ENCODE results near the gene CDK17. TPM values are rescaled to one million over a fixed set of nuclear protein-coding genes. Genes with fewer than 3 reads are reported as not detected.

Gene CDK17
- total RNA-seq, 2 experiments from 2014 or later: 38.7 to 43.5 TPM

- ChIA-PET CTCF (interaction anchor here (1.1 to 2.1 kb wide), 7 partner anchors 9 to 137 kb away, joined by 3 to 9 read pairs (median 4); no protein-coding TSS in a partner anchor), POLR2A (no interaction called here)
- Mint-ChIP-seq H3K27ac (peak overlapping the region; percentile 48), H3K4me1 (peaks cover 55% of the 10 kb centered on the region), H3K27me3 (no peaks in the 10 kb centered on the region), H3K4me3 (no peak overlapping the region), H3K9me3 (no peaks in the 10 kb centered on the region), H3K36me3 (ENCODE audit: low read depth) (peaks cover 32% of the 10 kb centered on the region)
- DNase-seq: no peak
Measured at GRCh38 chr12:96242597-96242996, 157.6 kb downstream of the CDK17 start.

DNA sequence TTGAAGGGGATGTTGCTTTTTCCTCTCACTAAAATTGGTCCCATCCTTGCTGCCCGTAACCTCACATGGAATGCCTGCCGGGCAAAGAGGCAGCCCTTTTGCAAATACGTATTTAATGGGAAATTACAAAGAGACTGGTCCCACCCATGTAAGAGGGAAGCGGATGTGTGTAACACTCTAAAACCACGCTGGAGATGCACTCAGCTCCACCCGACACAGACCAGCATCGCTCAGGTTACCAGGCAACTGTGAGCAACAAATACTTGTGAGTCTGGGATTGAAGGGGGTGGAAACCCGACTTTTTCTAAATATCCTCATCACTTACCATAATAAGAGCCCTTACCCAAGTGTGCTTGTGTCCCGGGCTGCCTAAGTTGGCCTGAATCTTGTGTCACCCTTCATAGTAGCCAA lies 158.4 kb downstream of the CDK17 start:
- DNase-seq: peak; percentile 84
- no peaks in the 10 kb centered on the region for H3K27me3 Mint-ChIP-seq
- H3K4me3 Mint-ChIP-seq: peak overlapping the region; percentile 52
- H3K4me1 Mint-ChIP-seq: peaks cover 56% of the 10 kb centered on the region
- H3K36me3 Mint-ChIP-seq (ENCODE audit: low read depth): peaks cover 29% of the 10 kb centered on the region
- ChIA-PET POLR2A (interaction anchor here (0.6 kb wide), 2 partner anchors 121 to 176 kb away, joined by 3 to 5 read pairs; no protein-coding TSS in a partner anchor), CTCF (interaction anchor here (1.0 to 2.1 kb wide), 7 partner anchors 9 to 136 kb away, joined by 3 to 9 read pairs (median 4); no protein-coding TSS in a partner anchor)
- peak overlapping the region; percentile 88 for H3K27ac Mint-ChIP-seq
- peaks cover under 1% of the 10 kb centered on the region for H3K9me3 Mint-ChIP-seq

DNA sequence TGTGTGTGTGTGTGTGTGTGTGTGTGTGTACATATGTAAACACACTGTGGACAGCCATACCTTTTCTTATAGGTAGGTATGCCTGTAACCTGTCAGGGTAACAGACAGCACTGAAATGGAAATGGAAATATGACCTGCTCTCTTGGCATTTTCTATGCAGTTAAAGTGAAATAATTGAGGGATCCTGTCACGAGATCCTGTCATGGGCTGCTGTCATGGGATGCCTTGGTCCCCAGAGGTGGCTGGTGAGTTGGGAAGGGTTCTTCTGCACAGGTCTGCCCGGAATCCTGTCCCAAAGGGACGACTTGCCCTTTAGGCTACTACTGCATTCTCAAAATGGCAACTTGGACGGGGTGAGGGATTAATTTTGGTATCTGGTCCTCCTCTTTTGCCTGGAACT lies 158.8 kb downstream of the CDK17 start:
- H3K4me3 Mint-ChIP-seq: peak overlapping the region; percentile 52
- ChIA-PET CTCF (interaction anchor here (1.0 to 2.1 kb wide), 5 partner anchors 10 to 18 kb away, joined by 3 to 9 read pairs (median 3); no protein-coding TSS in a partner anchor), POLR2A (interaction anchor here (0.6 kb wide), 2 partner anchors 120 to 176 kb away, joined by 3 to 5 read pairs; no protein-coding TSS in a partner anchor)
- H3K4me1 Mint-ChIP-seq: peaks cover 60% of the 10 kb centered on the region
- no peak for DNase-seq
- H3K27me3 Mint-ChIP-seq: no peaks in the 10 kb centered on the region
- peaks cover 30% of the 10 kb centered on the region for H3K36me3 Mint-ChIP-seq (ENCODE audit: low read depth)
- peaks cover 2% of the 10 kb centered on the region for H3K9me3 Mint-ChIP-seq
- H3K27ac Mint-ChIP-seq: peak overlapping the region; percentile 88

DNA sequence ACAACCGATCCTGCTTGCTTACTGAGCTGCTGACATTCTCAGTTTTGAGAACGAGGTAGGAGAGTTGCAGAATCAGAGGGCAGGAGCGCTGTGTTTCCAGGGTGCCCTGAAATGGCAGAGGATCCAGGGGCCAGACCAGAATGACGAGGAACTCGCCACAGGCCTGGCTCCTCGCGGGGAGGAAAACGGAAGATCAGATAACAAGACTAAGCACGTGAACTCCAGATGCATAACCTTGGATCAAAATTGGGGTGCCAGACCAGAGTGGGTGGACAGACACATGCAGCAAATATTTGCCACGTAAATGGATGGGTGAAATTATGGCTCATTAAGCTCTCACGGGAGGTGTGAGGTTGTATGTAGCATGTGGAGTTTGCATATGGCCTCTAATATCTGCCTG lies 159.6 kb downstream of the CDK17 start:
- CTCF ChIA-PET: interaction anchor here (0.9 kb wide), 1 partner anchor 17 kb away, joined by 3 read pairs; no protein-coding TSS in a partner anchor
- H3K4me3 Mint-ChIP-seq: no peak overlapping the region
- peaks cover 67% of the 10 kb centered on the region for H3K4me1 Mint-ChIP-seq
- no peaks in the 10 kb centered on the region for H3K27me3 Mint-ChIP-seq
- peaks cover 2% of the 10 kb centered on the region for H3K9me3 Mint-ChIP-seq
- DNase-seq: no peak
- POLR2A ChIA-PET: interaction anchor here (0.8 kb wide), 1 partner anchor 158 kb away, joined by 3 read pairs; no protein-coding TSS in a partner anchor
- H3K36me3 Mint-ChIP-seq (ENCODE audit: low read depth): peaks cover 32% of the 10 kb centered on the region
- H3K27ac Mint-ChIP-seq: peak overlapping the region; percentile 11

DNA sequence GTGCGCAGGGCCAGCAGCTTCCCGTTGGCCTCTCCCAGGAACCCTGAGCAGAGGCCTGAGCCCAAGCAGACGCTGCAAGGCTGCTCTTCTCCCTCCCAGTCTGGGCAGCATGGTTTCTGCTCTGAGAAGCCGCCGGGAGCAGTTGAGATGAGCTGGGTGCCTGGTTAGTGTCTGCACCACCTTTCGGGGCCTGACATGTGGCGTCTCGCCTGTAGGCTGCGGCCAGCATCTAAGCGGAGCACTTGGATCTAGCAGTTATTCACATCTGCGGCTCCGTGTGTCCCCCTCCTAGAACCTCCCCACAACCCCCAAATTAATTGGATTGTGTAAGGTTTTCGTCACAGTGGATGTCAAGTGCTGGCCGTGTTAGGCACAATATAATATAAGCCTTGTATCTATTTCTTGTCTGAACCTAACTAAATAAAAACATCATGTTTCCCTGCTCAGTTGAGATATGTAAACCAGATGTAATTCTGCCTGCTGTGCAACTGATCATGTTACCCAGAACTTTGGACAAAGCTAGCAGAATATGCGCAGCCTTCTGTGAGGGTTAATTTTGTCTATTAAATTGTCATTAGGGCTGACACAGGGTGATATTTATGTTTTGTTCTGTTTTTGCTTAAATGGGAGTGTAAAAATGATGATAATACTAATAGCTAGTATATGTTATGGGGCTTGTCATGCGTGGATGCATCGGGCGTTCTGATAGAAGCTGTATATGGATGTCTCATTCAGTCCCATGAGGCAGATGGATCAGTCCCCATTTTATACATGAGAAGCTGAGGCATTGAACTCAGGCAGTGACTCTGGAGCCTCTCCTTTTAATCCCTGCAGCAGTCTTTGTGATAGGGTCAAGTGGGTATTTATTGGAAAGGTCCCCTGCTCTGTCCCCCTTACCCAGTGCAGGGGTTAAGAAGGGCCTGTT lies 160.3 kb downstream of the CDK17 start:
- Mint-ChIP-seq H3K9me3 (peaks cover 2% of the 10 kb centered on the region), H3K4me3 (no peak overlapping the region), H3K4me1 (peaks cover 74% of the 10 kb centered on the region), H3K36me3 (ENCODE audit: low read depth) (peaks cover 37% of the 10 kb centered on the region), H3K27ac (peak overlapping the region; percentile 25), H3K27me3 (no peaks in the 10 kb centered on the region)
- POLR2A ChIA-PET: interaction anchor here (0.8 kb wide), 1 partner anchor 159 kb away, joined by 3 read pairs; no protein-coding TSS in a partner anchor
- CTCF ChIA-PET: interaction anchor here (0.6 to 1.9 kb wide), 7 partner anchors 13 to 763 kb away, joined by 3 to 6 read pairs (median 4); no protein-coding TSS in a partner anchor
- no peak for DNase-seq

DNA sequence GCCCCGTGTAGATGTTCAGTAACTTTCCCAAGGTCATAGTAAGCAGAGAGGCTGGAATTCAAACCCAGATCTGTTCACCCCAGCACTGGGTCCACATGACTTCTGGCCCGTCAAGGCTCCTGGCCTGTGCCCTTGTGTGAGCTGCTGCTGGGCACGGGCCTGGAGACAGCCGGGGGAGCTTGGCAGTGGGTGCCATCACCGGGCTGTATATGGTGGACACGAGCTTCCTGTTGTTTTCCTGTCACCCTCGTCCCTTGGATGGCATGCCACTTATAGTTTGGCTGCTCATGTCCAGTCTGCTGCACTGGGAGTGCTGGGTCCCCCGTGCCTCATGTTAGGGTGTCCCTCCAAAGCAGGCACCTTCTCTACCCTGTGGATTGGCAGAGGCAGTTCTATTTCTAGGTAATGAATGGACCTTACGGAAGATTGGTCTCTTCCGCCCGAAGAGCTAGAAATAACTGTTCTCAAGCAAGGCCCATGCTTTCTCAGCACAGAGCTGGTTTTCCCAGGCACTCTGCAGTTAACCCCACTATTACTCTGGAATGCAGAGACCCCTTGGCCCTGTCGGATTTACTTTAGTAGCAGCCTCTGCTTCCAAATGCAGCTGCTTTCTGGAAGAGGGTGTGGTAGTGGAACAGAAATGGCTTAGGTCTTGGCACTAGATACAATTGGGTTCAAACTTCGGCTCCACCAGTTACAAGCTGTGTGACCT lies 161.7 kb downstream of the CDK17 start:
- peaks cover 82% of the 10 kb centered on the region for H3K4me1 Mint-ChIP-seq
- H3K4me3 Mint-ChIP-seq: no peak overlapping the region
- H3K36me3 Mint-ChIP-seq (ENCODE audit: low read depth): peaks cover 35% of the 10 kb centered on the region
- ChIA-PET CTCF (interaction anchor here (0.6 to 2.0 kb wide), 11 partner anchors 12 to 177 kb away, joined by 3 to 7 read pairs (median 4); no protein-coding TSS in a partner anchor), POLR2A (no interaction called here)
- H3K9me3 Mint-ChIP-seq: peaks cover 2% of the 10 kb centered on the region
- peak overlapping the region; percentile 27 for H3K27ac Mint-ChIP-seq
- DNase-seq: no peak
- no peaks in the 10 kb centered on the region for H3K27me3 Mint-ChIP-seq

GRCh38 chr12:96237465-96238077 lies 162.7 kb downstream of the CDK17 start:
- ChIA-PET POLR2A (no interaction called here), CTCF (interaction anchor here (0.6 to 2.0 kb wide), 12 partner anchors 9 to 176 kb away, joined by 3 to 7 read pairs (median 3); partner anchors contain the start of gene CDK17)

DNA sequence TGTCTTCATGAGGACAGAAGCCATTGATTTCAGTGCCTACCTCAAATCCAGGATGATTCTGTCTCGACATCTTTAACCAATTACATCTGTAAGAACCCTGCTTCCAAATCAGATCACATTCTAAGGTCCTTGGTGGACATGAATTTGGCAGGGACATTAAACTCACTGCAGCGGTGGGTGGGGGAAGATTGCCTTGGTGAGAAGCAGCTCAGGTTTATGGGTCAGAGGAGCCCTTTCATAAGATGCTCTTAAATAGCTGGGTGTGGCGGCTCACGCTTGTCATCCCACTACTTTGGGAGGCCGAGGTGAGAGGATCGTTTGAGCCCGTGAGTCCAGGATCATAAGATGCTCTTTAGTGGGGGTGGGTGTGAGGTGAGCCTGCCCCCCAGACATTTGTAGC lies 163.2 kb downstream of the CDK17 start:
- Mint-ChIP-seq H3K9me3 (peaks cover 2% of the 10 kb centered on the region), H3K36me3 (ENCODE audit: low read depth) (peaks cover 36% of the 10 kb centered on the region), H3K27ac (peak overlapping the region; percentile 48), H3K4me1 (peaks cover 71% of the 10 kb centered on the region), H3K4me3 (no peak overlapping the region), H3K27me3 (no peaks in the 10 kb centered on the region)
- POLR2A ChIA-PET: no interaction called here
- no peak for DNase-seq
- CTCF ChIA-PET: interaction anchor here (0.7 to 2.0 kb wide), 8 partner anchors 9 to 176 kb away, joined by 3 to 7 read pairs (median 3); partner anchors contain the start of gene CDK17

More at GRCh38 chr12:96237465-96238077, 162.7 kb downstream of the CDK17 start:
- Mint-ChIP-seq H3K27me3 (no peaks in the 10 kb centered on the region), H3K4me3 (peak overlapping the region; percentile 35), H3K9me3 (peaks cover 2% of the 10 kb centered on the region), H3K4me1 (peaks cover 76% of the 10 kb centered on the region), H3K36me3 (ENCODE audit: low read depth) (peaks cover 35% of the 10 kb centered on the region), H3K27ac (peak overlapping the region; percentile 43)
- DNase-seq: peak; percentile 56

DNA sequence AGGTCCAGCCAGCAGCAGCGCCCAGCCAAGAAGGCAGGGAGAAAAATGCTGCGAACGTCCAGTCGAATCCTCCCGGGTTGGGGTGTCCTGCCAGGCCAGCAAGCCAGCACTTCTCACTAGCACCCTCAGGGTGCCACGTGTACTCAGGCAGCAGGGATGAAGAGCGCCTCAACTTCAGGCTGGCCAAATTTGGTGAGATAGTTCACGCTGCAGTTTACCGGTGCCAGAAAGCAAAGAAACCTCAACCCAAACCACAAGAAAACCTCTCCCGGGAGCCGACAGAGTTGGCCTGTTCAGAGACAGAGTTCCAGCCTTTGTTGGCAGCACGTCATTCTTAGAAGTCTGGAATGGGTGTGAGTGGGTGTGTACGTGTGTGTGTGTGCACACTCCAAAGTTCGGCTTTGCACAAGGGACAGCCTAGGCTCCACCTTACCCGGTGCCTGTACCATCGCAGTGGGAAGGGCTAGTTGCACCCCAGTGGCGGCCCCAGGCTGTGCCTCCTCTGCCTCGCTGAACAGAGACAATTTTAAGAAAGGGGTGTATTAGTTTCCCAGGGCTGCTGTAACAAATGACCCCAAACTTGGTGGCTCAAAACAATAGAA lies 163.9 kb downstream of the CDK17 start:
- ChIA-PET CTCF (interaction anchor here (0.7 to 2.4 kb wide), 7 partner anchors 8 to 175 kb away, joined by 3 to 7 read pairs (median 3); partner anchors contain the start of gene CDK17), POLR2A (no interaction called here)
- peak; percentile 54 for DNase-seq
- no peaks in the 10 kb centered on the region for H3K27me3 Mint-ChIP-seq
- peaks cover 2% of the 10 kb centered on the region for H3K9me3 Mint-ChIP-seq
- H3K4me1 Mint-ChIP-seq: peaks cover 68% of the 10 kb centered on the region
- H3K36me3 Mint-ChIP-seq (ENCODE audit: low read depth): peaks cover 35% of the 10 kb centered on the region
- H3K27ac Mint-ChIP-seq: peak overlapping the region; percentile 48
- peak overlapping the region; percentile 8 for H3K4me3 Mint-ChIP-seq

GRCh38 chr12:96235484-96235826 lies 164.8 kb downstream of the CDK17 start:
- H3K9me3 Mint-ChIP-seq: peaks cover 2% of the 10 kb centered on the region
- ChIA-PET POLR2A (no interaction called here), CTCF (interaction anchor here (0.9 to 2.4 kb wide), 3 partner anchors 15 to 35 kb away, joined by 3 to 7 read pairs (median 4); no protein-coding TSS in a partner anchor)
- H3K4me3 Mint-ChIP-seq: no peak overlapping the region
- DNase-seq: no peak
- no peaks in the 10 kb centered on the region for H3K27me3 Mint-ChIP-seq
- peaks cover 33% of the 10 kb centered on the region for H3K36me3 Mint-ChIP-seq (ENCODE audit: low read depth)
- peak overlapping the region; percentile 27 for H3K27ac Mint-ChIP-seq
- H3K4me1 Mint-ChIP-seq: peaks cover 59% of the 10 kb centered on the region

- H3K9me3 Mint-ChIP-seq: peaks cover 2% of the 10 kb centered on the region
- H3K27me3 Mint-ChIP-seq: no peaks in the 10 kb centered on the region
- DNase-seq: no peak
- CTCF ChIA-PET: interaction anchor here (1.0 to 2.4 kb wide), 5 partner anchors 12 to 23 kb away, joined by 3 to 7 read pairs (median 3); no protein-coding TSS in a partner anchor
- peak overlapping the region; percentile 27 for H3K27ac Mint-ChIP-seq
- no peak overlapping the region for H3K4me3 Mint-ChIP-seq
- H3K4me1 Mint-ChIP-seq: peaks cover 54% of the 10 kb centered on the region
- POLR2A ChIA-PET: no interaction called here
- peaks cover 35% of the 10 kb centered on the region for H3K36me3 Mint-ChIP-seq (ENCODE audit: low read depth)
Measured at GRCh38 chr12:96234591-96235483, 165.4 kb downstream of the CDK17 start.
